CD4-positive, alpha-beta T cell treated with Interferon alpha-2 for 1 hour (primary cell): Measurements from ENCODE around the gene SIGMAR1.

Experiments used
- DNase-seq, 2 donors: peaks; one replicate each; pipeline ENCODE4 v3.0.0-alpha.2; 2020 to 2022

SIGMAR1 gene

GRCh38 chr9:34637356-34638137 lies at the start of gene SIGMAR1:
SIGMAR1 (minus strand) TSS chr9:34637787; CDS start chr9:34637697, 90 bp downstream.
- peak; percentile 89 to 96 for DNase-seq

GRCh38 chr9:34686732-34687131 lies 49.1 kb upstream of the SIGMAR1 start:
- no peak for DNase-seq

GRCh38 chr9:34686231-34686630 lies 48.6 kb upstream of the SIGMAR1 start:
- no peak for DNase-seq

GRCh38 chr9:34685591-34685990 lies 48.0 kb upstream of the SIGMAR1 start:
- no peak for DNase-seq

GRCh38 chr9:34684816-34685215 lies 47.2 kb upstream of the SIGMAR1 start:
- no peak for DNase-seq

GRCh38 chr9:34684145-34684544 lies 46.6 kb upstream of the SIGMAR1 start:
- DNase-seq, result no peak

- no peak for DNase-seq
These were observed 38.3 kb upstream of the SIGMAR1 start for GRCh38 chr9:34675869-34676268.

GRCh38 chr9:34675048-34675714 lies 37.6 kb upstream of the SIGMAR1 start:
- peak; percentile 53 to 62 for DNase-seq

GRCh38 chr9:34674440-34674839 lies 36.9 kb upstream of the SIGMAR1 start:
- no peak for DNase-seq

- DNase-seq, result no peak
These were observed 33.7 kb upstream of the SIGMAR1 start for GRCh38 chr9:34671307-34671706.

- DNase-seq, result no peak
These were observed 32.4 kb upstream of the SIGMAR1 start for GRCh38 chr9:34669809-34670562.

- DNase-seq, result peak; percentile 93 to 94
These were observed 28.0 kb upstream of the SIGMAR1 start for GRCh38 chr9:34665381-34666250.

GRCh38 chr9:34665067-34665380 lies 27.4 kb upstream of the SIGMAR1 start:
- DNase-seq, result no peak

GRCh38 chr9:34664281-34665066 lies 26.9 kb upstream of the SIGMAR1 start:
- peak; percentile 75 to 85 for DNase-seq

- peak; percentile 53 to 83 for DNase-seq
These were observed 25.7 kb upstream of the SIGMAR1 start for GRCh38 chr9:34663303-34663605.

- DNase-seq, result no peak
These were observed 25.1 kb upstream of the SIGMAR1 start, which contains the start of gene CCL27 for GRCh38 chr9:34662526-34663302. CCL27 (minus strand) TSS chr9:34662657; CDS start chr9:34662633, 24 bp downstream.

GRCh38 chr9:34659592-34660253 lies 22.1 kb upstream of the SIGMAR1 start:
- DNase-seq, result no peak

- DNase-seq, result no peak
These were observed 20.9 kb upstream of the SIGMAR1 start for GRCh38 chr9:34658461-34658860.

GRCh38 chr9:34656992-34657391 lies 19.4 kb upstream of the SIGMAR1 start:
- no peak for DNase-seq

- DNase-seq, result no peak
These were observed 17.8 kb upstream of the SIGMAR1 start for GRCh38 chr9:34655394-34655793.
